ENCODE results near the gene SLC6A18. TPM values are rescaled to one million over a fixed set of nuclear protein-coding genes. Genes with fewer than 3 reads are reported as not detected.
"Not testable (repeated sequence)": the region's sequence is repeated elsewhere in the genome, so short reads cannot be mapped to it uniquely, and the experiment has no call there.

The SLC6A18 gene
- total RNA-seq, 1 donor from 2014 or later = not detected

DNA sequence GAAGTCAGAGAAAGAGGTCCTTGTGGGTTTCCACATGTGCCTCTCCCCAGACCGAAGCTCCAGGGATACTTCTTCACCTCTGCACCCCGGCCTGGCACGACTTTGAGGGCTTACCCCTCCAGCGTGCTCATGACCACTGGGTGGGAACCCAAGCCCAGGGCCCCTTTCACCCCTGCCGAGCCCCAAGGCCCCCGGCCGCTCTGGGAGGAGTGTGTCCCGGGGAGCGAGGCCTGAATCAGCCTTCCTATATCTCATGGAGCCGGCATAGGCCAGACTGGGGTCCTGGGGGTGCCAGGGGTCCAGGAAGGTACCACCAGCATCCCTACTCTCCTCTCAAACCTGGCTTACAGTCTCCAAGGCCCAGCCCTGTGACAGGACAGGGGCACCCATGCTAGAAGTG, 52.6 kb downstream of the SLC6A18 start:
- no peak overlapping the region for H3K4me3 ChIP-seq (ENCODE audit: low read length in 3 of 3)
- no peak overlapping the region for H3K9ac ChIP-seq (ENCODE audit: low read depth in 1 of 3, low read length in 3 of 3)
- H3K36me3 ChIP-seq (ENCODE audit: control insufficient read depth in 3 of 3, insufficient read depth in 3 of 3, low read length in 3 of 3) = no peaks in the 10 kb centered on the region
- no peaks in the 10 kb centered on the region for H3K4me1 ChIP-seq (ENCODE audit: control insufficient read depth in 3 of 3, insufficient read depth in 3 of 3, low read length in 3 of 3)
- H3K9me3 ChIP-seq (ENCODE audit: control insufficient read depth in 3 of 3, low read length in 3 of 3) = peaks cover 0 to 8% (median 8%) of the 10 kb centered on the region in 3 donors
- H3K27ac ChIP-seq (ENCODE audit: low read depth, low read length) = no peak overlapping the region
- peaks cover 0 to 8% (median 4%) of the 10 kb centered on the region in 3 donors for H3K27me3 ChIP-seq (ENCODE audit: control insufficient read depth in 3 of 3, insufficient read depth in 3 of 3, low read length in 3 of 3)

GRCh38 chr5:1278216-1278615, 53.0 kb downstream of the SLC6A18 start:
- Histone ChIP-seq H3K36me3 (ENCODE audit: control insufficient read depth in 3 of 3, insufficient read depth in 3 of 3, low read length in 3 of 3) (no peaks in the 10 kb centered on the region), H3K9me3 (ENCODE audit: control insufficient read depth in 3 of 3, low read length in 3 of 3) (peaks cover 0 to 8% (median 8%) of the 10 kb centered on the region in 3 donors), H3K4me1 (ENCODE audit: control insufficient read depth in 3 of 3, insufficient read depth in 3 of 3, low read length in 3 of 3) (no peaks in the 10 kb centered on the region), H3K4me3 (ENCODE audit: low read length in 3 of 3) (no peak overlapping the region), H3K27ac (ENCODE audit: low read depth, low read length) (no peak overlapping the region), H3K9ac (ENCODE audit: low read depth in 1 of 3, low read length in 3 of 3) (no peak overlapping the region), H3K27me3 (ENCODE audit: control insufficient read depth in 3 of 3, insufficient read depth in 3 of 3, low read length in 3 of 3) (peaks cover 0 to 8% (median 4%) of the 10 kb centered on the region in 3 donors)

- peaks cover 0 to 7% (median 4%) of the 10 kb centered on the region in 3 donors for H3K27me3 ChIP-seq (ENCODE audit: control insufficient read depth in 3 of 3, insufficient read depth in 3 of 3, low read length in 3 of 3)
- peaks cover 0 to 8% (median 8%) of the 10 kb centered on the region in 3 donors for H3K9me3 ChIP-seq (ENCODE audit: control insufficient read depth in 3 of 3, low read length in 3 of 3)
- H3K4me3 ChIP-seq (ENCODE audit: low read length in 3 of 3) = no peak overlapping the region
- H3K27ac ChIP-seq (ENCODE audit: low read depth, low read length) = no peak overlapping the region
- no peaks in the 10 kb centered on the region for H3K4me1 ChIP-seq (ENCODE audit: control insufficient read depth in 3 of 3, insufficient read depth in 3 of 3, low read length in 3 of 3)
- H3K36me3 ChIP-seq (ENCODE audit: control insufficient read depth in 3 of 3, insufficient read depth in 3 of 3, low read length in 3 of 3) = no peaks in the 10 kb centered on the region
- H3K9ac ChIP-seq (ENCODE audit: low read depth in 1 of 3, low read length in 3 of 3) = no peak overlapping the region
These were observed 53.7 kb downstream of the SLC6A18 start for GRCh38 chr5:1278656-1279442.

DNA sequence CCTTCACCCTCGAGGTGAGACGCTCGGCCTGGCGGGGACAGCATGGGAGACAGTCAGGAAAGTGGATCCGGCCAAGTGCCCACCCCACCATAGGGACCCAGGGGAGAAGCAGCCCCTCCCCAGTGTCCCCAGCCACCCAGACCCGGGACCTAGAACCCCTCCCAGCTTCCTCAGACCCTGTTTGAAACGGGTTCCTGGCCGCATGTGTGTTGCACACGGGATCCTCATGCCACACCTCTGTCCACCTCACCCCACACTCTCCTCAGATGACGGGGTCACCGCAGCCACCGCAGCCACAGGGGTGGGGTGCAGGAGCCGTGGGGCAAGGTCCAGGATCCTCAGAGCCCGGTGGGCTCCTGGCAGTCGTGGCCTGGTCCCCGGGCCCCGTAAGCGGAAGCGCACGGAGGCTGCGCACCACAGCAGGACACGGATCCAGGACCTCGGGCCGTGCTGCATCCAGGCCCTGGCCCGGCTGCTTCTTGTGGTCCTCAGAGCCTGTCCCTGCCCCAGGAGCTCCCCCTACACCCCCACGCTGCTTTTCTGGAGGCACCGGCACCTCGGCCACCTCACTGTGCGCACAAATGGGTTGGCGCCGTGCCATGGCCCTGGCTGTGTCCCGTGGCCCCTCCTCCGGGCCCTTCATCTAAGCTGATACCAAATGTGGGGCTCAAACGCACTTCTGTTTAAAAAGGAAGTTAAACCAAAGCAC, 54.4 kb downstream of the SLC6A18 start:
- H3K4me1 ChIP-seq (ENCODE audit: control insufficient read depth in 3 of 3, insufficient read depth in 3 of 3, low read length in 3 of 3) = no peaks in the 10 kb centered on the region
- peaks cover 0 to 8% (median 5%) of the 10 kb centered on the region in 3 donors for H3K9me3 ChIP-seq (ENCODE audit: control insufficient read depth in 3 of 3, low read length in 3 of 3)
- no peak overlapping the region for H3K27ac ChIP-seq (ENCODE audit: low read depth, low read length)
- H3K36me3 ChIP-seq (ENCODE audit: control insufficient read depth in 3 of 3, insufficient read depth in 3 of 3, low read length in 3 of 3) = no peaks in the 10 kb centered on the region
- H3K9ac ChIP-seq (ENCODE audit: low read depth in 1 of 3, low read length in 3 of 3) = no peak overlapping the region
- peaks cover 0 to 4% (median 0%) of the 10 kb centered on the region in 3 donors for H3K27me3 ChIP-seq (ENCODE audit: control insufficient read depth in 3 of 3, insufficient read depth in 3 of 3, low read length in 3 of 3)
- no peak overlapping the region for H3K4me3 ChIP-seq (ENCODE audit: low read length in 3 of 3)

- Histone ChIP-seq H3K27ac (ENCODE audit: low read depth, low read length) (no peak overlapping the region), H3K36me3 (ENCODE audit: control insufficient read depth in 3 of 3, insufficient read depth in 3 of 3, low read length in 3 of 3) (no peaks in the 10 kb centered on the region), H3K9me3 (ENCODE audit: control insufficient read depth in 3 of 3, low read length in 3 of 3) (peaks cover 0 to 8% (median 5%) of the 10 kb centered on the region in 3 donors), H3K27me3 (ENCODE audit: control insufficient read depth in 3 of 3, insufficient read depth in 3 of 3, low read length in 3 of 3) (peaks cover 0 to 4% (median 0%) of the 10 kb centered on the region in 3 donors), H3K4me1 (ENCODE audit: control insufficient read depth in 3 of 3, insufficient read depth in 3 of 3, low read length in 3 of 3) (no peaks in the 10 kb centered on the region), H3K4me3 (ENCODE audit: low read length in 3 of 3) (no peak overlapping the region), H3K9ac (ENCODE audit: low read depth in 1 of 3, low read length in 3 of 3) (no peak overlapping the region)
These were observed 55.2 kb downstream of the SLC6A18 start for GRCh38 chr5:1280177-1281037.

DNA sequence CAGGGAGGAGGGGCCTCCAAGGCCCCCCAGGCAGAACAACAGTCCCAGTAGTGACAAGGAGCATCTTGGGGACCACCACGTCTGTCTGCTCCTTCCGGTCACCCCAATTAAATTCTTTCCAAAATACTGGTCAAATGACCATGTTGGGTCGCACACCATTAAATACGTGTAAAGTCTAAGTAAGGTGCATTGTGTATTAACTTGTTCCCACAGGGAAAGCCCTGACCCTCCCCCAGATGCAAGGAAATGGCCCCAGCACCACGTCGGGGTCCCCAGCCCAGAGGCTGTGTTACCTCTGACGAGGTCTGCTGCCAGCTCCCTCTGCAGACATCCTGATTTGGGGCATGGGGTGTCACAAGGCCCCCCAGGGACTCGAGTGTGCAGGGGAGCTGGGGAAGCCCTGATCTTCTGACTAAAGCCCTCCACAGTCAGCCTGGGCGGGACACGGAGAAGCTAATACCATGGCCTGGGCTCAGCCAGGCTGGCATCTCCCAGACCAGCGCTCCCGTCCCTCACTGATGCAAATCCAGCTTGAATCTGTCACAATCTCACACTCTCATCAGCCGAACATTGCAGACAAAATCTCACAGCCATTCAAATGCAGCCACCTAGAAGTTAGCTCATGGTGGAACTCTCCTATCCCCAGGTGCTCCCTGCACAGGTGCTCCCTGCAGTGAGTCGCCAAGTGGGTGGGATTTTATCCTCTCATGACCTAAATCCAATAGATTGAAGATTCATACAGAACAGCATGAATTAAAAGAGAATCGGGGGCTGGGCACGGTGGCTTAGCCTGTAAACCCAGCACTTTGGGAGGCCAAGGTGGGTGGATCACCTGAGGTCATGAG, 56.1 kb downstream of the SLC6A18 start:
- Histone ChIP-seq H3K27ac (ENCODE audit: low read depth, low read length) (no peak overlapping the region), H3K4me3 (ENCODE audit: low read length in 3 of 3) (no peak overlapping the region), H3K4me1 (ENCODE audit: control insufficient read depth in 3 of 3, insufficient read depth in 3 of 3, low read length in 3 of 3) (no peaks in the 10 kb centered on the region), H3K27me3 (ENCODE audit: control insufficient read depth in 3 of 3, insufficient read depth in 3 of 3, low read length in 3 of 3) (peaks cover 0 to 4% (median 0%) of the 10 kb centered on the region in 3 donors), H3K9ac (ENCODE audit: low read depth in 1 of 3, low read length in 3 of 3) (no peak overlapping the region), H3K9me3 (ENCODE audit: control insufficient read depth in 3 of 3, low read length in 3 of 3) (peaks cover 0 to 8% (median 5%) of the 10 kb centered on the region in 3 donors), H3K36me3 (ENCODE audit: control insufficient read depth in 3 of 3, insufficient read depth in 3 of 3, low read length in 3 of 3) (no peaks in the 10 kb centered on the region)

DNA sequence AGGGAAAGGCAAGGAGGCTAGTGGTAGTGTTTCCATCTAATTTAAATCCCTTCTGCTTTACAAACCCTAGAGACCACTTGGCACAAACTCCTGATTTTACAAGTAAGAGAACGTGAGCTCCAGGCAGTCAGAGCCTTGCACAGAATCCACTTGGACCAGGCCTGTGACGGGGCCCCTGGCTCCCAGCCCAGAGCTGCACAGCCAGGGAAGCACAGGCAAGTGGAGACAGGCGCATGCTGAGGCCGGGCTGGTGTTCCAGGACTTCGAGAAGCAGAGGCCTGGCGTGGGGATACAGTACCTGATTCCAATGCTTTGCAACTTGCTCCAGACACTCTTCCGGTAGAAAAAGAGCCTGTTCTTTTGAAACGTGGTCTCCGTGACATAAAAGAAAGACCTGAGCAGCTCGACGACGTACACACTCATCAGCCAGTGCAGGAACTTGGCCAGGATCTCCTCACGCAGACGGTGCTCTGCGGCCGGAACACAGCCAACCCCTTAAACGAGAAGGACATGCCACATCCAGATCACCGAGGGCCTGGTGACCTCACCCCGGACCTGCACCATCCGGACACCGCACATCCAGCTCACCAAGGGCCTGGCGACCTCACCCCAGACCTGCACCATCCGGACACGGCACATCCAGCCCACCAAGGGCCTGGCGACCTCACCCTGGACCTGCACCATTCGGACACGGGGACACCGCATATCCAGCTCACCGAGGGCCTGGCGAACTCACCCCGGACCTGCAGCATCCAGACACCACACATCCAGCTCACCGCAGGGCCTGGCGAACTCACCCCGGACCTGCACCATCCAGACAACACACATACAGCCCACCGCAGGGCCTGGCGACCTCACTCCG, 57.2 kb downstream of the SLC6A18 start:
- no peaks in the 10 kb centered on the region for H3K36me3 ChIP-seq (ENCODE audit: control insufficient read depth in 3 of 3, insufficient read depth in 3 of 3, low read length in 3 of 3)
- H3K4me1 ChIP-seq (ENCODE audit: control insufficient read depth in 3 of 3, insufficient read depth in 3 of 3, low read length in 3 of 3) = no peaks in the 10 kb centered on the region
- H3K9me3 ChIP-seq (ENCODE audit: control insufficient read depth in 3 of 3, low read length in 3 of 3) = peaks cover 0 to 8% (median 5%) of the 10 kb centered on the region in 3 donors
- H3K27ac ChIP-seq (ENCODE audit: low read depth, low read length) = no peak overlapping the region
- H3K4me3 ChIP-seq (ENCODE audit: low read length in 3 of 3) = no peak overlapping the region
- H3K27me3 ChIP-seq (ENCODE audit: control insufficient read depth in 3 of 3, insufficient read depth in 3 of 3, low read length in 3 of 3) = peaks cover 0 to 4% (median 0%) of the 10 kb centered on the region in 3 donors
- H3K9ac ChIP-seq (ENCODE audit: low read depth in 1 of 3, low read length in 3 of 3) = no peak overlapping the region

- not testable (repeated sequence) for H3K4me3 ChIP-seq (ENCODE audit: low read length in 3 of 3)
These were observed 58.0 kb downstream of the SLC6A18 start for GRCh38 chr5:1282993-1283728.

More at GRCh38 chr5:1282993-1283728, 58.0 kb downstream of the SLC6A18 start:
- not testable (repeated sequence) for H3K36me3 ChIP-seq (ENCODE audit: control insufficient read depth in 3 of 3, insufficient read depth in 3 of 3, low read length in 3 of 3); H3K4me1 ChIP-seq (ENCODE audit: control insufficient read depth in 3 of 3, insufficient read depth in 3 of 3, low read length in 3 of 3); H3K9me3 ChIP-seq (ENCODE audit: control insufficient read depth in 3 of 3, low read length in 3 of 3); H3K27ac ChIP-seq (ENCODE audit: low read depth, low read length); H3K27me3 ChIP-seq (ENCODE audit: control insufficient read depth in 3 of 3, insufficient read depth in 3 of 3, low read length in 3 of 3); H3K9ac ChIP-seq (ENCODE audit: low read depth in 1 of 3, low read length in 3 of 3)

Measured in skeletal muscle tissue (tissue), 4 donors.